GM18502 (cell line): ENCODE measurements around the gene RNF138.
"Not testable (repeated sequence)": the region's sequence is repeated elsewhere in the genome, so short reads cannot be mapped to it uniquely, and the experiment has no call there.

Experiments
- ATAC-seq: cut with Tn5 transposase; IDR thresholded peaks from one replicate; pipeline ENCODE4 v1.9.1; 2021; ENCODE audit warnings: mild to moderate bottlenecking; ENCODE audit not compliant: unreplicated experiment, poor library complexity

Gene RNF138

GRCh38 chr18:32095192-32095899 is 3.7 kb downstream of the RNF138 start:
- ATAC-seq = no peak

- ATAC-seq = no peak
Measured at GRCh38 chr18:32095900-32096229, 4.2 kb downstream of the RNF138 start.

DNA sequence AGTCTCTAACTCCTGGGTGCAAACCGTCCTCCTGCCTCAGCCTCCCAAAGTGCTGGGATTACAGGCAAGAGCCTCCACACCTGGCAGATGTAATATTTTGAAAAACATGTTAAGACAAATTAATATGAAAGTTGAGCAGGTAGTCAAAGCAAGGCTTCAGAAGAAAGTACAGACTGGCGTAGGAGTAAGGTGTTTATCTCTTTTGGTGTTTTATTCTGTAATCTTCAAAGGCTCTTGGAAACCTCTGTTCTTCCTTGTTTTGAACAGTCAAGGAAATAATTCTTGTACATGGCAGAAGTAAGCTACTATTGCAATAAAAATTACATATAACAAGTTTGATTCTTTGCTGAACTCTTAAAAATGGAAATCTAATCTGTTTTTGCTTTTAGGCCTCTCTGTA is 5.3 kb downstream of the RNF138 start:
- no peak for ATAC-seq

- ATAC-seq = no peak
Measured at GRCh38 chr18:32104516-32104915, 12.8 kb downstream of the RNF138 start.

DNA sequence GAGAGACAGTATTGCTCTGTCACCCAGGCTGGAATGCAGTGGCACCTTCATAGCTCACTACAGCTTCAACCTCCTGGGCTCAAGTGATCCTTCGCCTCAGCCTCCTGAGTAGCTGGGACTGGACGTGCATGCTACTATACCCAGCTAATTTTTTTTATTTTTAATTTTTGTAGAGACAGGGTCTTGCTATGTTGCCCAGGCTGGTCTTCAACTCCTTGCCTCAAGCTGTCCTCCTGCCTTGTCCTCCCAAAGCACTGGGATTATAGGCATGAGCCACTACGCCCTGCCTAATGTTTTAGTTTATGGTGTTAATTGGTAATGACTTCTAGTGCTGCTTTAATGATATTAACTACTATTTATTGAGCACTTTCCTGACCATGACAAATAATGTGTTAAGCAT is 18.3 kb downstream of the RNF138 start:
- ATAC-seq = no peak

DNA sequence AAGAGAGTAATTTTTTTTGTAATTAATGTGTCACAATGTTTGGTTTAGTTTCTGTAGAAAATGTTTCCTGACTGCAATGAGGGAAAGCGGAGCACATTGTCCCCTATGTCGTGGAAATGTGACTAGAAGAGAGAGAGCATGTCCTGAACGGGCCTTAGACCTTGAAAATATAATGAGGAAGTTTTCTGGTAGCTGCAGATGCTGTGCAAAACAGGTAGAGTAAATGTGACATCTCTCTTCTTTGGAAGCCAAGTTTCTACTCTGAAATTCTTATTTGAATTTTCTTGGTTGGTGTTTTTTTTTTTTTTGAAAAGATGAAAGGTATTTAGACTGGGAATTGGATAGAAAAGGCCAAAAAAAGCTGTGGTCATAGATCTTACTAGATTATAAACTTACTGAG is 20.0 kb downstream of the RNF138 start:
- no peak for ATAC-seq

- no peak for ATAC-seq
Measured at GRCh38 chr18:32112826-32113225, 21.2 kb downstream of the RNF138 start.

DNA sequence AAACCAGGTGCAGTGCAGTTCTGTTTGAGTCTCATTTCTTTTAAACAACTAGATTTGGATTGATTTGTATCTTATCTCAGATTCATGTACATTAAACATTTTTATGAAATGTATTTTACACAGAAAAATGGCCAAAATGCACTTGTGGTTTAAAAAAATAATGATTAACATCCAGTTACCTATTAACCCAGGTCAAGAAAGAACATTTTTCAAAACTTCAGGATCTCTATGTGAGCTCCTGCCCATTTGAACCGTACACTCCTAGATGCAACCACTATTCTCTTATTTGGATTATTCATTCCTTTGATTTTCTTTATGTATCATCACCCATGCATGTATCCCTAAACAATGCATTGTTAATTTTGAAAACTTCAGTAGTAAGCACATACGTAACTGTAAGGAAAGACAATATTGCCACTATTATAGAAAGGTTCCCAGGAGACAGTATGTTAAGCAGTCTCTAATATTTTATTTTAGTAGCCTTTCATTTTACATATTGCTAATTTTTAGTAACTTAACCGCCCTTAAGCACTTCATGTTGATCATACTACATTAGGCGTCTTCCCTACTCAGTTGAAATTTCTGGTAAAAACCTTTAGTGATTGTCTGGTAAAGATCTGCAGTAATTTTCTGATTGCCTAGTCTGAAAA is 22.7 kb downstream of the RNF138 start:
- no peak for ATAC-seq

GRCh38 chr18:32122039-32122438 is 30.4 kb downstream of the RNF138 start:
- ATAC-seq = no peak

DNA sequence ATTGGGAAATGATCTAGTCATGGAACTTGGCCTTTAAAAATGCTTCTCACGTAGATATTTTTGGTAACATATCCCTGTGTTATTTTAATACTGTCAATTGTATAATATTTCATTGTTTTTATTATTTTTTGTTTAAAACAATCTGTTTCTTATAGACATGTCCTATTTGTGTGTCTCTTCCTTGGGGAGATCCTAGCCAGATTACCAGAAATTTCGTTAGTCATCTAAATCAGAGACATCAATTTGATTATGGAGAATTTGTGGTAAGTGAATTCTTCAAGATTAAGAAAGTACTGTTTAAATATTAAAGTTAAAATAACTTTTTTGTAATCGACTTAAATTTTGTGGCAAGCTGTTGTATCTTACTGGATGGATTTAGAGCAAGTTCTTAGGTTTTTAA is 34.9 kb downstream of the RNF138 start:
- no peak for ATAC-seq

DNA sequence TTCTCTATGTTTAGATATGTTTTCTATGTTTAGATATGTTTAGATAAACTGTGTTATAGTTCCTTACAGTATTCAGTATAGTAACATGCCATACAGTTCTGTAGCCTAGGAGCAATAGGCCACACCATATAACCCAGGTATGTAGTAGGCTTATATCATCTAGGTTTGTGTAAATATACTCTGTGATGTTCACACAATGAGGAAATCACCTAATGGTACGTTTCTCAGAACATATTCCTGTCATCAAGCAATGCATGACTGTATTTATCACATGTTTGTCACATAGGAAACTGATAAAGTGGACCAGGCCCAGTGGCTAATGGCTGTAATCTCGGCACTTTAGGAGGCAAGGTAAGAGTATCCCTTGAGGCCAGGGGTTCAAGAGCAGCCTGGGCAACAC is 44.0 kb downstream of the RNF138 start:
- ATAC-seq = no peak

DNA sequence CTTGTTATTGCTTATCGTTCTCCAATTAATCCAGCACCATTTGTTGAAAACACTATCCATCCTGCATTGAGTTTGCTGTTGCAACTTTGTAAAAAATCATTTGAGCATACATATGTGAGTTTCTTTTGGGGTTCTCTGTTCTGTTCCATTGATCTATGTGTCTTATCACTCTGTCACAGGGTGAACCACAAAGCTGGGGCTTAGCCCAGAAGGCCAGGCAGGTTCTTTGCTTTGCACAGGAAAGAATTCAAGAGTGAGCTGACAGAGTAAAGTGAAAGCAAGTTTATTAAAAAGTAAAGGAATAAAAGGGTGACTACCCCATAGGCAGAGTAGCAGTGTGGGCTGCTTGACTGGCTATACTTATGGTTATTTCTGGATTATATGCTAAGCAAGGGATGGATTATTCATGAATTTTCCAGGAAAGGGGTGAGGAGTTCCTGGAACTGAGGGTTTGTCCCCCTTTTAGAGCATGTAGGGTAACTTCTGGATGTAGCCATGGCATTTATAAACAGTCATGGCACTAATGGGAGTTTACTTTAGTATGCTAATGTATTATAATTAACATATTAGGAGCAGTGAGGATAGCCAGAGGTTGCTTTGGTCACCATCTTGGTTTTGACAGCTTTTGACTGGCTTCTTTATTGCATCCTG is 46.8 kb downstream of the RNF138 start:
- ATAC-seq = no peak

DNA sequence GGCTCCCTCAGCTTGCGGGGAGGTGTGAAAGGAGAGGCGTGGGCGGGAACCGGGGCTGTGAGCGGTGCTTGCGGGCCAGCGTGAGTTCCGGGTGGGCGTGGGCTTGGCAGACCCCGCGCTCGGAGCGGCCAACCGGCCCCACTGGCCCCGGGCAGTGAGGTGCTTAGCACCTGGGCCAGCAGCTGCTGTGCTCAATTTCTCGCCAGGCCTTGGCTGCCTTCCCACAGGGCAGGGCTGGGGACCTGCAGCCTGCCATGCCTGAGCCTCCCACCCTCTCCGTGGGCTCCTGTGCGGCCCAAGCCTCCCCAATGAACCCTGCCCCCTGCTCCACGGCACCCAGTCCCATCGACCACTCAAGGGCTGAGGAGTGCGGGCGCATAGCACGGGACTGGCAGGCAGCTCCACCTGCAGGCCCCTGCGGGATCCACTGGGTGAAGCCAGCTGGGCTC is 48.2 kb downstream of the RNF138 start:
- no peak for ATAC-seq

GRCh38 chr18:32148185-32148870 is 56.7 kb downstream of the RNF138 start:
- no peak for ATAC-seq

GRCh38 chr18:32152705-32153448 is 61.2 kb downstream of the RNF138 start:
- ATAC-seq = peak; percentile 95

GRCh38 chr18:32156855-32157254 is 65.2 kb downstream of the RNF138 start:
- ATAC-seq = no peak

DNA sequence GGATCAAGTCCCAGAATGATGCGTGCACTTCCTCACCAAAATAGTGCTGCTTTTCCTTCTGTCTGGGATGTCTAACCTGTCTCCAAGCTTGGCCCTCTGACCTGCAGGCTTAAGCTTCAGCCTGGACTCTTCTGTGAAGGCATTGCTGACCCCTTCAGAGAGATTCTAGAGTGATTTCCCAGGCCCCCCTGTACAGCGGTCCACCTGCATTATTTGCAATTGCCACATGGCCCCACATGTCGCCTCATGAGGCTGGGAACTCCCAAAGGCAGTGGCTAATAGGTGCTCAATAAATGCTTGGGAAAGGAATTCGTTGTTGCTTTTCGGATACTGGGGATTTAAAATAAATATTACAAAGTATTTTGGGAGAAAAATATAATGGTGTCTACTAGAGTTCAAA is 65.9 kb downstream of the RNF138 start:
- no peak for ATAC-seq

DNA sequence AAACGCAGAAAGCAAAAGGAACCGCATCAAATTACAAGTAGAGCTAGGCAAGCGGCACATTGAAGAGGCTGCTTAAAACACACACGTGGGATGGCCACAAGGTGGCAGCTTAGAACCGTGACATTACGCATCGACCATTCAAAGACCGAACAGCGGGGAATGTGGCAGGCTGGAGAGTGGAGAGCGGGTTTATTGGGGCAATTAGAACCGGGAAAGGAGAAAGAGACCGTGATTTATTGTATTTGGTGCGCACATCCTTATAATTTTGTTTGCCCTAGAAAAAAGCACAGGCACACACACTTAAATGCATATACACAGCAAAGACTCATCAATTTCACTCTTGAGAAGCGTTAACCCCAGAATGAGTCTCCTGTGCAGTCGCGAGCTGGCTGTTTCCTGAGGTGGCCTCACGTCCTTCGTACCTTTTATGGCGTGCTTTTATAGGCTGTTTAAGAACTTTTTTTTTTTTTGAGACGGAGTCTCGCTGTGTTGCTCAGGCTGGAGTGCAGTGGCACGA is 66.5 kb downstream of the RNF138 start:
- ATAC-seq = peak; percentile 89

DNA sequence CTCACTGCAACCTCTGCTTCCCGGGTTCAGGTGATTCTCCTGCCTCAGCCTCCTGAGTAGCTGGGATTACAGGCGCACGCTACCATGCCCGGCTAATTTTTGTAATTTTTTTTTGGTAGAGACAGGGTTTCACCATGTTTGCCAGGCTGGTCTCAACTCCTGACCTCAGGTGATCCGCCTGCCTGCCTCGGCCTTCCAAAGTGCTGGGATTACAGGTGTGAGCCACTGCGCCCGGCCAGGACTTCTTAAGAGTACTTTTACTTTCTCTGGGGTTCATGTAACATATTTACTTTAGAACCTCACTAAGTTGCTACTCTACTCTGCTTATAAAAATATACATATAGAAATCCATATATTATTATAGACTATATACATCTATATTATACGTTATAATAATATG is 67.0 kb downstream of the RNF138 start:
- ATAC-seq = not testable (repeated sequence)

GRCh38 chr18:32160547-32160946 is 68.9 kb downstream of the RNF138 start:
- ATAC-seq = no peak
